Effector memory CD8-positive, alpha-beta T cell (primary cell): ENCODE measurements around the gene ADRM1.

ENCODE experiments used
- ATAC-seq: fragments of 150-1000 bp; cut with Tn5 transposase; replicated peaks from 2 replicates; pipeline ENCODE4 v1.10.0; 2021; ENCODE audit warnings: mild to moderate bottlenecking, moderate library complexity
- DNase-seq, 3 experiments: peaks; one replicate each; pipeline ENCODE4 v3.0.0; 2021
- H3K27ac Mint-ChIP-seq, 2 donors: one replicate each; pipeline ENCODE4 v1.8.0; 2022; ENCODE audit warnings: mild to moderate bottlenecking in 2 of 2, mixed read lengths in 2 of 2, moderate library complexity in 2 of 2
- H3K27me3 Mint-ChIP-seq, 2 donors: one replicate each; pipeline ENCODE4 v1.8.0; 2022; ENCODE audit warnings: mixed read lengths in 2 of 2
- H3K36me3 Mint-ChIP-seq: one replicate; pipeline ENCODE4 v1.8.0; 2022; ENCODE audit warnings: mild to moderate bottlenecking, moderate library complexity, mixed read lengths; ENCODE audit not compliant: insufficient read depth
- H3K4me1 Mint-ChIP-seq, 2 donors: one replicate each; pipeline ENCODE4 v1.8.0; 2022; ENCODE audit warnings: low read depth in 2 of 2, mixed read lengths in 2 of 2
- H3K4me3 Mint-ChIP-seq, 2 donors: one replicate each; pipeline ENCODE4 v1.8.0; 2022; ENCODE audit warnings: mild to moderate bottlenecking in 2 of 2, mixed read lengths in 2 of 2, moderate library complexity in 2 of 2
- H3K9me3 Mint-ChIP-seq, 2 donors: one replicate each; pipeline ENCODE4 v1.8.0; 2022; ENCODE audit warnings: mixed read lengths in 2 of 2

Gene ADRM1

GRCh38 chr20:62322492-62323041, 19.8 kb downstream of the ADRM1 start:
- ATAC-seq (no peak), DNase-seq (no peak)
- Mint-ChIP-seq H3K27me3 (no peaks in the 10 kb centered on the region), H3K27ac (no peak overlapping the region), H3K4me3 (no peak overlapping the region), H3K9me3 (no peaks in the 10 kb centered on the region), H3K4me1 (peaks cover 0 to 1% of the 10 kb centered on the region in 2 donors), H3K36me3 (no peaks in the 10 kb centered on the region)

DNA sequence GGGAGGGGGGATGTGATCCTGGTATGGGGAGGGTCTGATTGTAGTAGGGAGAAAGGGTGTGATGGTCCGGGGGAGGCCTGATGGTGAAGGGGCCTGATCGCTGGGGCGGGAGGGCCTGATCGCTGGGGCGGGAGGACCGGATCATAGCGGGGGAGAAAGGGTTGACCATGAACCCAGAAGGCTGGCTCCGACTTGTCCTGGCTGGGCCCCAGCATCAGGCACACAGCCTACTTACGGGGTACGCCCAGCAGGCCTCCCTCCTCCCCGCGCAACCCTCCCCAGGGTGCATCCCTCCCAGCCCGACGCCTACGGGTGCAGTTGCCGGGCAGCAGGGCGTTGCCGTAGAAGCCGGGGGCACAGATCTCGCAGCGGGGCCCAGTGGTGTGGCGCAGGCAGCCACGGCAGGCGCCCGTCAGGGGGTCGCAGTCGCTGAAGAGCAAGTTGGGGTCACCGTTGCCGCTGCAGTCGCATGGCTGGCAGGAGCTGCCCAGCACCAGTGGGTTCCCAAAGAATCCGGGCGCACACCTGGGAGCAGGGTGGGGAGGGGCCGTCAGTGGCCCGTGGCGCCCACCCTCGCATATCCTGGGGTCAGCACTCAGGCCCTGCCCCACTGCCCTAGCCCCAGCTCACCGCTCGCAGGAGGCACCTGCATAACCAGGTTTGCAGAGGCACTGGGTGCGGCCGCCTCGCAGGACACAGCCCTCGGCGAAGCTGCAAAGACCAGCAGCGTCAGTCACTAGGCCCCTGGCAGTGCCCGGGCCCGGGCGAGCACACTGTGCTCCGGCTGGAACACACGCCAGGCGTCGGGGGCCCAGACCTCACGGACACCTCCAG, 20.6 kb downstream of the ADRM1 start:
- ATAC-seq (no peak), DNase-seq (no peak)
- H3K4me1 Mint-ChIP-seq: peaks cover 0 to 1% of the 10 kb centered on the region in 2 donors
- no peaks in the 10 kb centered on the region for H3K27me3 Mint-ChIP-seq
- no peak overlapping the region for H3K27ac Mint-ChIP-seq
- no peaks in the 10 kb centered on the region for H3K9me3 Mint-ChIP-seq
- H3K4me3 Mint-ChIP-seq: no peak overlapping the region
- H3K36me3 Mint-ChIP-seq: no peaks in the 10 kb centered on the region

- H3K4me3 Mint-ChIP-seq: no peak overlapping the region
- H3K36me3 Mint-ChIP-seq: no peaks in the 10 kb centered on the region
- H3K27me3 Mint-ChIP-seq: no peaks in the 10 kb centered on the region
- peaks cover 0 to 1% of the 10 kb centered on the region in 2 donors for H3K4me1 Mint-ChIP-seq
- H3K9me3 Mint-ChIP-seq: no peaks in the 10 kb centered on the region
- no peak for DNase-seq
- no peak for ATAC-seq
- H3K27ac Mint-ChIP-seq: no peak overlapping the region
Measured at GRCh38 chr20:62323980-62324906, 21.4 kb downstream of the ADRM1 start.

GRCh38 chr20:62325172-62325905, 22.5 kb downstream of the ADRM1 start:
- Mint-ChIP-seq H3K27me3 (no peaks in the 10 kb centered on the region), H3K36me3 (no peaks in the 10 kb centered on the region)
- ATAC-seq: no peak

GRCh38 chr20:62326559-62326958, 23.8 kb downstream of the ADRM1 start:
- Mint-ChIP-seq H3K27ac (no peak overlapping the region), H3K4me1 (no peaks in the 10 kb centered on the region), H3K27me3 (no peaks in the 10 kb centered on the region), H3K9me3 (no peaks in the 10 kb centered on the region), H3K4me3 (no peak overlapping the region), H3K36me3 (no peaks in the 10 kb centered on the region)
- DNase-seq: no peak
- no peak for ATAC-seq

More at GRCh38 chr20:62325172-62325905, 22.5 kb downstream of the ADRM1 start:
- H3K4me1 Mint-ChIP-seq: peaks cover 0 to 1% of the 10 kb centered on the region in 2 donors
- no peak overlapping the region for H3K4me3 Mint-ChIP-seq
- H3K27ac Mint-ChIP-seq: no peak overlapping the region
- DNase-seq: no peak
- H3K9me3 Mint-ChIP-seq: no peaks in the 10 kb centered on the region

- no peaks in the 10 kb centered on the region for H3K36me3 Mint-ChIP-seq
- no peaks in the 10 kb centered on the region for H3K9me3 Mint-ChIP-seq
- H3K27ac Mint-ChIP-seq: no peak overlapping the region
- DNase-seq (no peak), ATAC-seq (no peak)
- no peaks in the 10 kb centered on the region for H3K27me3 Mint-ChIP-seq
- H3K4me3 Mint-ChIP-seq: no peak overlapping the region
- no peaks in the 10 kb centered on the region for H3K4me1 Mint-ChIP-seq
Measured at GRCh38 chr20:62326959-62327725, 24.3 kb downstream of the ADRM1 start.

GRCh38 chr20:62327726-62328495, 25.1 kb downstream of the ADRM1 start:
- Mint-ChIP-seq H3K36me3 (no peaks in the 10 kb centered on the region), H3K9me3 (no peaks in the 10 kb centered on the region), H3K4me1 (no peaks in the 10 kb centered on the region), H3K4me3 (no peak overlapping the region), H3K27me3 (no peaks in the 10 kb centered on the region), H3K27ac (no peak overlapping the region)
- no peak for ATAC-seq
- DNase-seq: no peak

DNA sequence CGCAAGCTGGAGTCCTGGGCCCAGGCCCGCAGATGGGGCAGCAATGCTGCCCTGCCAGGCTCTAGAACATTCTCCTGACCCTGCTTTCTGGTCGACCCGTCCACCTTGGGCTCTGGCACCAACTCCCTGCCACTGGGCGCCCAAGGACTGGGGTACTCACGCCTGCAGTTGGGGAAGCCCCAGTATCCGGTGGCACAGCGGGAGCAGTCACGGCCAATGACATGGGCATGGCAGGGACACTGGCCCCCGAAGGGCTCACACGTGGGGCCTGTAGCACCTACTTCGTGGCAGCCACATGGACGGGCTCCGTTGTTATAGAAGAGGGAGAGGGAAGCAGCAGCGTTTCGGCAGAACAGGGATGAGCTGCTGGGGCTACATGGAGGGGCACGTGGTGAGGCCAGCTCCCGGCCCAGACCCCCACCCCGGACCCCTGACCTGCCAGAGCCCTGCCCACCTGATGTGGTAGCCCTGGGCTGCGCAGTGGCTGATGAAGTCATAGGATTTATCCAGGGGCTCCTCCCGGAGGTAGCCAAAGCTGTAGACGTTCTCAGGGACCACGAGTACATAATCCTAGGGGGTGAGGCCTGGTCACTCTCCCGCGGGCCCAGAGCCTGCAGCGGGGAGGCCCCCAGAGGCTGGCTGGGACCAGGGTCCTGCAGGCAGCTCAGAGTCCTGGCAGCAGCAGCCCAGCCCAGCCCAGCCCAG, 26.0 kb downstream of the ADRM1 start:
- H3K27me3 Mint-ChIP-seq: no peaks in the 10 kb centered on the region
- no peaks in the 10 kb centered on the region for H3K9me3 Mint-ChIP-seq
- H3K27ac Mint-ChIP-seq: no peak overlapping the region
- no peaks in the 10 kb centered on the region for H3K4me1 Mint-ChIP-seq
- ATAC-seq (no peak), DNase-seq (no peak)
- H3K36me3 Mint-ChIP-seq: no peaks in the 10 kb centered on the region
- H3K4me3 Mint-ChIP-seq: no peak overlapping the region

DNA sequence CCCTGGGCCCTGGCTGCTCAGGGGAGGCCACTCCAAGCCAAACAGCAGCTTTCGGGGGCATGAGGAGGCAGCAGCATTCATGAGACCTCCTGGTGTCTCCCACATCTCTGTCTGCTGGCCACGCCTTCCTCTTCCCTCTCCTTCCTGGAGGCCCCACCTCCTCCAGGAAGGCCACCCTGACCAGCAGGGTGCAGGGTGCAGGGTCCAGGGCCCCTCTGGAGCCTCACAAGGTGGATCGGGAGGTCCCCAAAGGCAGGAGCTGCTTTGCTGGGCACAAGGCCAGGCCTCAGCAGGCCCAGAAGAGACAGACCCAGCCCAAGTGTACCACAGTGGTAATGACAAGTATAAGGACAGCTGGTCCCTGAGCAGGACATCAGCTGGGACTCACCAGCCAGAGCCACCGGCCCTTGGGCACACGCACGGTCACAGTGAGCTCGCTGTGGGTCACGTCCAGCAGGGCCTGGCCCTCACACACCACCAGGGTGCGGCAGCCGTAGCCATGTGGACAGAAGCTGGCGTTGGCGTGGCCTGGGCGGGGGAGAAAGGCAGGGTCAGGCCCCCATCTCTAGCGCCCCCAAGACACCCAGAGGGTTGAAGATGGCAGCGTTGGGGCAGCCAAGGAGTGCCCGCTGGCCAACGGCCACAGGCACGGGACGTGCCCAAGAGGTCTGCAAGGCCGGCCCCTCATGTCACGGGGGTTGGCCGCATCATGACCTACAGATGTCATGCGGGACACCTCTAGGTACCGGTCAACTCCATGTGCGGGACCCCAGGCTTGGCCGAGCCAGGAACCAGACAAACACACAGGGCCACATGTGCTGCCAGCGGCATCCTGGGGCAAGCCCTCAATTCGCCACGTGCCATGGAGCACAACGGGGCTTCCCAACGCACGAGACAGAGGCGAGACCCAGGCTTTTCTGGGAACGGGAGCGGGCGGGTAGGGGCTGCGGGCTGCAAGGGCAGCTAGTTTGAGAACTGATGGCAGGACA, 26.9 kb downstream of the ADRM1 start:
- no peak overlapping the region for H3K4me3 Mint-ChIP-seq
- no peaks in the 10 kb centered on the region for H3K4me1 Mint-ChIP-seq

GRCh38 chr20:62330576-62331317, 27.9 kb downstream of the ADRM1 start:
- H3K4me1 Mint-ChIP-seq: peaks cover 0 to 1% of the 10 kb centered on the region in 2 donors
- no peak overlapping the region for H3K4me3 Mint-ChIP-seq
- no peaks in the 10 kb centered on the region for H3K36me3 Mint-ChIP-seq
- no peak for DNase-seq
- no peaks in the 10 kb centered on the region for H3K9me3 Mint-ChIP-seq
- no peak overlapping the region for H3K27ac Mint-ChIP-seq
- ATAC-seq: no peak
- peaks cover 4 to 5% of the 10 kb centered on the region in 2 donors for H3K27me3 Mint-ChIP-seq

More for the DNA sequence above, 26.9 kb downstream of the ADRM1 start:
- H3K27ac Mint-ChIP-seq: no peak overlapping the region
- ATAC-seq (no peak), DNase-seq (no peak)
- H3K36me3 Mint-ChIP-seq: no peaks in the 10 kb centered on the region
- no peaks in the 10 kb centered on the region for H3K9me3 Mint-ChIP-seq
- H3K27me3 Mint-ChIP-seq: no peaks in the 10 kb centered on the region
